IPS DF 19.7 (cell line): ENCODE data around the gene ASIC2.
A peak's percentile ranks its signal among the peaks of the same experiment; 100 is the strongest.

Experiments
- DNase-seq: peaks from one replicate; pipeline ENCODE4 v3.0.0-alpha.2; 2013; ENCODE audit warnings: low read depth, low spot score

Gene ASIC2

DNA sequence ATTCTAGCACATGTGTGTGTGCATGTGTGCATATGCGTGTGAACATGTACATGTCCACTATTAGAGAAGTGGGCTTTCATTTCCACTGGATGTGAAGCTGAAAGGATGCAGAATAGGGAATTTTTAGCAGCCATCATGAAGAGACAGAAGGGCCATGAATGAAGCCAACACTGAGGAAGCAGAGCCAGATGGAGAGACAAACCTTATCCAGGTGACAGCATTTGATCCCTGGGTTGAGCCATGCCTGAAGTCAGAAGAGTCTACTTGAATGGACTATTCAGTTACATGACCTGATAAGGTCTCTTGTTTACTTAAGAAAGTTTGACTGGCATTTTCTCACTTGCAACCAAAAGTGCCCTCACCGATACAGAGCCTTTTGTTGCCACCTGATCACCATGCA is 88.4 kb downstream of the ASIC2 start:
- no peak for DNase-seq

DNA sequence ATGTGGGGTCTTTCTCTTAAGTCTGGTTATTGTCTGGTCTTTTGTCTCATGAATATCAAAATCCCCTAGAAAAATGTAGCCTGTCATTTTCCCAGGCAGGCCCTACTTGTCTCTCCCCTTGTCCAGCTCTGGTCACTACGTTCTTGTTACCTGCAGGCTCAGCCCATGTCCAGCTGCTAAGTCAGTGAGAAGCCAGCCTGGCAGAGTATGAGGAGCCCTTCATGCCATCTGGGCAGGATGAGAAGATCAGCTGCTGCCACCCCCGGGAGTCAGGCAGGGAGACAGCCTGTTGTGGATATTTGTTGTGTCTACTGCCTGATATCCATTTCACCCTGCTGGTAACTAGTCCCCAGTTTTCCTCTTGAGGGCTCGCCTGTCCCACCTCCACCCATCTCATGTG is 88.9 kb downstream of the ASIC2 start:
- DNase-seq, result no peak

DNA sequence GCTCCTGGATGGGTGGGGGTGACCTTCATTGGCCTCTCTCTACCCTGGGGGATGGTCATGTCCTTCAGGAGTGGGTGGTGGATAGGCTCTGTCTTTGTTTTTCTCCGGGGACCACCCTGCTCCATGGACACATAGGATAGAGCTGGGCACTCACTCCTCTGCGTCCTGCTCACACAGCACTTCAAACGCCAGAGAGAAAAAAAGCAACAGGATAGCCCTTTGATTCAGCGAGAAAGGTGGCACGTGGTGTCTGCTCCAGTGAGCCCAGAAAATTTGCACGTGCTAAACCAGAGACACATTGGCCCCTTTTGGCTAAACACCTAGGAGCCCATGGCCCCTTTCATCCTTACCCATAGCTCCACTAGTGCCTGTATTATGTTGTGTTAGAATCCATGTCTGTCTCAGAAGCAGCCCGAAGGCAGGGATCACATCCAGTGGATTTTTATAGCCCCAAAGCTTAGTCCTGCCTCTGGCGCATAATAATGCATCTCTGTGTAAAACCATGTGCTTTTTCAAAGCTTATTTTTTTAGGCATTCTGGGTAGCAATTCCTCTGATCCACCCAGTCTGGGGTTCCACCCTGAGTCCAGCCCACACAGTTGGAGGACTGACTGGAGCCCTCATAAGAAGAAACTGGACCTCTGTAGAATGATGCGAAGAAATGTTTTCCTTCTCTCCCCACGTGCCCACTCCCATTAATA is 90.1 kb downstream of the ASIC2 start:
- DNase-seq, result no peak

DNA sequence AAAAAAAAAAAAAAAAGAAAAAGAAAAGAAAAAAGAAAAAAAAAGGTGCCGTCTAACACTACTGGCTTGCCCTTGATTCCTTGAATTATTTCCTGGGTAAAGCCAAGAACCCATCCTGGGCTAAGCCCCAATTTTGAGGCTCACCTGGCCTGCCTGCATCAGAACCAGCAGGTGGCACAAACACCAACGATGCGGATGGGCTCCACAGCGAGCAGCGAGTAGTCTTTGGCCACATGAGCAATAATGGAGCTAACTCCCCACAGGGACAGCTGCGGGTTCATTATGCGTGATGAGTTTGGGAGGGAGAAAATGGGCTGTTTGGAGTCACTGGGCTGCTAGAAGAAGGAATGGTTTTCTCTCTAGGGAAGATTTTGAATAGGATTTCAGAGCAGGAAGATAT is 91.1 kb downstream of the ASIC2 start:
- DNase-seq, result no peak

DNA sequence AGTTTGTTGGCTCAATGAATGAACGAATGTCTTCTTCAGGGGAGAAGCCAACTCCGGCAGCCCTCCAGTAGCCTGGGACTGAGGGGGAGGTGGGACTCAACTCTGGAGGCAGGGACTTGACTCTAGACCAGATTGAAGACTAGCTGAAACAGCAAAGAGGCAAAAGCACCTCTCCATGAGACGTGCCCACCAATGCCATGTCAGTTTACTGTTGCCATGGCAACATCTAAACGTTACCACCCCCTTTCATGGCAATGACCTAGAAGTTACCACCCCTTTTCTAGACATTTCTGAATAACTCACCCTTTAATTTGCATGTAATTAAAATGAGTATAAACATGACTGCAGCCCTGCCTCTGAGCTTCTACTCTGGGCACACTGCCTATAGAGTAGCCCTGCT is 91.8 kb downstream of the ASIC2 start:
- DNase-seq, result no peak

GRCh38 chr17:33200587-33200986 is 92.5 kb downstream of the ASIC2 start:
- peak; percentile 9 for DNase-seq

DNA sequence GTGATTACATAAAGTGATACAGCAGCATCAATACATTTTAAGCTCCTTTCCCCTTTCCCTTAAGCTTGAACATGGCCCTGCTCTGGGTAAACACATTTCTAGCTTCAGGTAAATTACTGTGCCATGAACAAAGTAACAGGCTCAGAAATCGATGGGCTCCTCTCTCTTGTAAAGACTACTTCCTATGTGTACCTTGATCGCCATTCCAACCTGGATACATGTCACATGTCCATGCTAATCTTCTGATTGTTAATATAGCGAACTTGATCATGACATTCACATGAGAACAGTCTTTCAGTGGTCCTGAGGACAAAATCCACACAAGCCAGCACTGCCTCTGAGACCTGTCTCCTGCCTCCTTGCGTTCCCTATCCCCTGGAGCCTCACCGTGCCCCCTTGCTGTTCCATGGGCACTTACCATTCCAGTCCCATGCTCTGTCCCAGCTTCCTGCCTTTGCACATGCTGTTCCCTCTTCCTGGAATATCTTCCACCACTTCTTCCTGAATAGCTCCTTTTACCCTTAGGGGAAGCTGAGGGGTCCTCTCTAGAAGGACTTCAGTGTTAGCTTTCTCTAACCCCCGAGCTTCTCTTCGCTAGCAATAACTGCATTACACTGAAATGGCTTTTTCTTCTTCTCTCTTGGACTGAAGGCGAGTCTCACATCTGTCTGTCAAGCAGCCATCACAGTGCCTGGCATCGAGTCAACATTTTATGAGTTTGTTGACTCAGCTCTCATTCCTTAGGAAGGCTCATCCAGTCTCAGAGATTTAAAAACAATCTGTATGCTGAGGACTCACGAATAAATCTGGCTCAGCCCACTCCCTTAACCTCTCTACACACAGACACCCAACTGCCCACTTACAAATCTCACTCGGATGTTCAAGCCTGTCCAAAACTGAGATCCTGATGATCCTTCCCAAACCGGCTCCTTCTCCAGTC is 93.3 kb downstream of the ASIC2 start:
- no peak for DNase-seq

- no peak for DNase-seq
Observed at GRCh38 chr17:33198954-33199353, 94.1 kb downstream of the ASIC2 start.

GRCh38 chr17:33197342-33197741 is 95.8 kb downstream of the ASIC2 start:
- DNase-seq, result no peak

GRCh38 chr17:33196883-33197282 is 96.2 kb downstream of the ASIC2 start:
- no peak for DNase-seq

DNA sequence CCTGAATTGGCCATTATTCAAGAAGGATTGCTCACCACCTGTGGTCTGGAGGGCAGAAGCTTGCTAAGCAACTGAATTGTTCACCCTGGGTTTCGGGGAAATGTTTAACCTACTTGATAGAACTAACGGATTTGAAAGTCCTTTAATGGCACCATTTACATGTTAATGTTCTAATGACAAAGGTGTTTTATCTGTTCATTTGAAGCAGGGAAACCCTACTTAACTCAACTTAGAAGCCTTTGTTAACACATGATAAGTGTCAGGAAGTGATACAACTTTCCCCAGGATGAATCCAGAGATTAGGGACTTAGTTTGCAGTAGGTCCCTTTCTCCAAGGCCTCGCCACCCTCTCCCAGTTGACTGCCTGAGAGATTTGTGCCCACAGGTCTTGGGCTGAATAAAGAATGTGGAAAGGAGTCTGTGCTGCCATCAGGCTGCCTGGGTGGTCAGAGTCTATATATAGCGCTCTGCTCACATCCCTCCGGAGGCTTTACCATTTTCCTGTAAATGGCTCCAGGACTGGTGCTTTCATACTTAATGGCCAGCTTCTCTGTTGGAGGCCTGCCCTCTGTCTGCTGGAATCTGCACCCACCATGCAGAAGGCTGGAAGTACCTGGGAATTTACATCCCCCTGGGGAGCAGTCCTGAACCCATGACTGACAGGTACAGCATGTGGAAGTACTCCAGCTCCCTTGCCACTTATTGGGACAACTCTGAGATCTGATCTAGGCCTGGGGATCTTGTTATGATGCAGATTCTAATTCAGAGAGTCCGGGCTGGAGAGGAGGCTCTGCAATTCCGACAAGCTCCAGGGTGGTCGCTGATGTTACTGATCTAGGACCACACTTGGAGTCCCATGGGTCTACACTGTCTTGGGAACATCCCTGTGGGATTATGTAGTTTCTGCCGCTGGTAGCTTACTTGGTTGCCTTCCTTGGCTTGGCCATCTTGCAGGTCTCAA is 99.9 kb downstream of the ASIC2 start:
- peak; percentile 80 for DNase-seq

GRCh38 chr17:33183487-33184026 is 109.5 kb downstream of the ASIC2 start:
- no peak for DNase-seq

DNA sequence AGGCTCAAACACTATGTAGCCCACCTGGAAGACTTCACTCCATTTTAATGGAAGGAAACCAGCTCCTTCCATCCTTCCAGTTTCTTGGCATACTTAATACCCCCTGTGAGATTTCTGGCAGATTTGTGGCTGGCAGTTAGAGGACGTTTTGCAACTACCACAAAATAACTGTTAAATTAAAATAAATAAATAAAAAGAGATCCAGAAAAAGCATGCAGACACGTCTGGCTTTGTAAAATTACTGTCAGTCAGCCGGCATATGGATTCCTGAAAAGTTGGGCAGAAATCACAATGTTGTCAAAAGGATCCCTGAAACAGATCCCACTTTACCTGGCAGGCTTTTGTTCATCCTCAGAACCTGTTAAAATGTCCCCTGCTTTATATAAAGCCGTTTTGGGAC is 113.9 kb downstream of the ASIC2 start:
- DNase-seq, result no peak

DNA sequence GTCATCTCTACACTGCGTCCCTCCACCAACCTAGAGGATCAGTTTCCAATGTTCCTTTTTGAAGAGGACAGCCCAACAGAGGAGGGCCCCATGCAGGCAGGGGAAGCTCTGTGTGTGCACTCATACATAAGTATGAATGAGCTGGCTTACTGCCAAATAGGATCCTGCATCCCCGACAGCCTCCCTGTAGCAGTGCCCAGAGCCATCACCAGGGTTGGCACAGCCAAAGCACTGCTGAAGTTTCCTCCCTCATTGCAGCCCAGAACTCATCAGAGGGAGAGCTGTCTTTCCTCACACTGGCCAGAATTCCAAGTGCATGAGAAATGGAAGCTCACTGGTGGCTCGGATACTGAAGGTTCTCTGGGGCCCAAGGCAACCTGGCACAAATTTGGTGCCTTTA is 114.4 kb downstream of the ASIC2 start:
- no peak for DNase-seq

- DNase-seq, result no peak
Observed at GRCh38 chr17:33175562-33175961, 117.5 kb downstream of the ASIC2 start.

DNA sequence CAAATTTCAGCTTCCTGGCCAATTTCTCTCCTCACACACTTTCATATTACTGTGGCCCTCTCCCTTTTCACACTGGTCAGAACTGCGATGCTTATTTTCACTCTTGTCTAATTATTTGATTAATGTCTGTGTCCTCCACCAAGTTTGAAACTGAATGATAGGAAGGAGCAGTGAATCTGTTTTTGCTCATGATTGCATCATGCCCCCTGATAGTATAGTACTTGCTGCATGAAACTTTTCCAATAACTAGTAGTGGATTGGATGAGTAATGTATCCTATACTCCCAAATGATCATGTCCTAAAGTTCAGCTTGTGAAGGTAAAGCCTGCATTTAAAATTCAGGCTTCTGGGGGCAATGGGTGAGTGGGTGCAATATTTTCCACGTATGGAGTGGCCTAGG is 121.2 kb downstream of the ASIC2 start:
- no peak for DNase-seq

DNA sequence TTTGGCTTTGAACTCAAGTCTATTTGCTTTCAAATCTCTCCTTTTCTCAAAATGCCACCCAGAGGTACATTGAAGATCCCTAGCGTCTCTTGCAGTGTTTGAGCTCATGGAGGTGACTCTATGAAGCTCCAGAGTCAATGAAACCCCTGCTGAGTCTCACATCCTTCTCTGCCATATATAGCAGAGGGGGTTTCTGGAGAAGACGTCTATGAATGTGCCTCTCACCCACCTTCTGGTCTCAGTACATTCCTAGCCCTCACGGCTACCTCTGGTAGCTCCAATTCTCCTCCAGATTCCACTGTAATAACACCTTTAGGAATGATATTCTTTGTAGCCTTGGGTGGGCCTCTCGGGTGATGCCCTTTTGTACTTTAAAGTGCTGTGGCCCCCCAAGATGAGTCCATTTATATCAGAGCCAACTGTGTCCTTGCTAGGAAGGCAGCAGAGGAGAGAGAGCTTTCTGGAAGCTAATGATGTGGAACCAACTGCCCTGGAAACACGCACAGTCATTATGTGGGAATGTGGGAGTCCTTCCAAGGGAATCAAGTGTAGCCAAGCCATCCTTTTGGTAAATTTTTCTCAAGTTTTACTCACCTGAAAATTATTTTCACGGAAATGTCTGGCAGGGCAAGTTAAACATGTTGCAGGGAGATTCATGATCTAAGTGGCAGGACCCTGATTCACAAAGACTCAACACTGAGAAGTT is 123.4 kb downstream of the ASIC2 start:
- DNase-seq, result no peak

DNA sequence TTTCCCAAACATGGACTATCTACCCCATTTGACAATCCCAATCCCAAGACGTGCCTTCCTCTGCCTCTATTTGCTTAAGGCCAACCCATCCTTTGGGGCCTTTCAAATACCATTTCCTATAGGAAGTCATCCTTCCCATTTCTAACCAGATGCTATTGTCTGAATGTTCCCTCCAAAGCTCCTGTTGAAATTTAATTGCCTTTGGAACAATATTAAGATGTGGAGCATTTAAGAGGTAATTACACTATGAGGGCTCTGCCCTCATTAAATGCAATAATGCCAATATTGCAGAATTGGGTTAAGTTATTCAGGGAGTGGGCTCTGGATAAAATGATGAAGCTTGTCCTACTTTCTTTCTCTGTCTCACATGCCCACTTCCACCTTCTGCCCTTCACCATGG is 125.4 kb downstream of the ASIC2 start:
- no peak for DNase-seq

- no peak for DNase-seq
Observed at GRCh38 chr17:33166472-33166871, 126.6 kb downstream of the ASIC2 start.

DNA sequence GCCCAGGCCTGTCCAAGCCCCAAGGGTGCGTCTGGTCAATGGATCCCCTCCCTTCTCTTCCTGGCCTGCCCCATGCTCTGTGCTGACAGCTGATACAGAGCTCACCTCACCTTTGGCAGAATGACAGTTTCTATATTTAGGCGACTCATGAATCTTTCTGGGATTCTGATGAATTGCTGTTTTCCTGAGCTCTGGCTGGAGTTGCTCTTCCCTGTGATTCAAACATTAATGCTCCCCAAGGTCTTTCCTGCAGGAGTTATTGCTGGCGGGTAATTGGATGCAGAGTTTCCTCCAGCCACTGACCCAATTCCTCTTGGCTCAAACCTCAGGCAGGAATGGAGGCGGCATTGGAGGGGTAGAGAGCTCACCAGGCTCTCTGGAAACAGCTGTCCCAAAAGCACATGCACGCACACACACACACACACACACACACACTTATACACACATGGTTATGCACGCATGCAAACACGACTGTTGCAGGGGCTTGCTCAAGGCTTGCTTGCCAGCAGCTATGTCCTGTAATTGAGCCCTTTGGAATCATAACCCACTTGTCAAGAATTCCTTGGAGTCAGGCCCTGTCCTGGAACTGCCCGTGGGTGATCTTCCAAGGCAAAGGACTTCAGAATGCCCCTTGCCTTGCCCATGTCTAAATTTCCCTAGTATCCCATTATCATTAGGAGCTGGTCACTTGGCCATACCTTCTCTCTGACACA is 128.8 kb downstream of the ASIC2 start:
- DNase-seq, result no peak
